Measurements from ENCODE around the gene SBSN.

DNA sequence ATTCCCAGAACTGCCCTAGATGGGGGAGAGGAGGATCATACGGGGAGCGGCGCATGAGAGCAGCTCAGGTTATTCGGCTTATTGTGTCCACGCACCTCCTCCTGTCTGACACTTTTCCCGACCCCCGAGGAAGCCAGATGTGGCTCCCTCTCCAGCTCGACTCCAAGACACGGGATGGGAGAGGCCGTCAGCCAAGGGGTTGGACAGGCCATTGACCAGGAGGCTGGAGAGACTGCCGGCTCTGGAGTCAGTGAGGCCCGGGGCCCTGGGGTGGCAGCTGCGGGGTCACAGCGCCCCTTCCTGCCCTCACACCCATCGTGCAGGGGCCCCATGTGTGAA, 17.5 kb downstream of the SBSN start:
- TF ChIP-seq, protein P1, sequence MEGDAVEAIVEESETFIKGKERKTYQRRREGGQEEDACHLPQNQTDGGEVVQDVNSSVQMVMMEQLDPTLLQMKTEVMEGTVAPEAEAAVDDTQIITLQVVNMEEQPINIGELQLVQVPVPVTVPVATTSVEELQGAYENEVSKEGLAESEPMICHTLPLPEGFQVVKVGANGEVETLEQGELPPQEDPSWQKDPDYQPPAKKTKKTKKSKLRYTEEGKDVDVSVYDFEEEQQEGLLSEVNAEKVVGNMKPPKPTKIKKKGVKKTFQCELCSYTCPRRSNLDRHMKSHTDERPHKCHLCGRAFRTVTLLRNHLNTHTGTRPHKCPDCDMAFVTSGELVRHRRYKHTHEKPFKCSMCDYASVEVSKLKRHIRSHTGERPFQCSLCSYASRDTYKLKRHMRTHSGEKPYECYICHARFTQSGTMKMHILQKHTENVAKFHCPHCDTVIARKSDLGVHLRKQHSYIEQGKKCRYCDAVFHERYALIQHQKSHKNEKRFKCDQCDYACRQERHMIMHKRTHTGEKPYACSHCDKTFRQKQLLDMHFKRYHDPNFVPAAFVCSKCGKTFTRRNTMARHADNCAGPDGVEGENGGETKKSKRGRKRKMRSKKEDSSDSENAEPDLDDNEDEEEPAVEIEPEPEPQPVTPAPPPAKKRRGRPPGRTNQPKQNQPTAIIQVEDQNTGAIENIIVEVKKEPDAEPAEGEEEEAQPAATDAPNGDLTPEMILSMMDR (IDR thresholded peaks at IDR 0.05) = no peak
- no peak for TF ChIP-seq POLR2A (IDR thresholded peaks at IDR 0.05)
